ENCODE data around the gene SLX4. TPM values are rescaled to one million over a fixed set of nuclear protein-coding genes. Genes with fewer than 3 reads are reported as not detected.

The SLX4 gene
- total and polyA plus RNA-seq, 2 donors (not counting 3 experiments of a cell fraction or from before 2014, with no cell fraction given) = 2.9 to 8.9 TPM

DNA sequence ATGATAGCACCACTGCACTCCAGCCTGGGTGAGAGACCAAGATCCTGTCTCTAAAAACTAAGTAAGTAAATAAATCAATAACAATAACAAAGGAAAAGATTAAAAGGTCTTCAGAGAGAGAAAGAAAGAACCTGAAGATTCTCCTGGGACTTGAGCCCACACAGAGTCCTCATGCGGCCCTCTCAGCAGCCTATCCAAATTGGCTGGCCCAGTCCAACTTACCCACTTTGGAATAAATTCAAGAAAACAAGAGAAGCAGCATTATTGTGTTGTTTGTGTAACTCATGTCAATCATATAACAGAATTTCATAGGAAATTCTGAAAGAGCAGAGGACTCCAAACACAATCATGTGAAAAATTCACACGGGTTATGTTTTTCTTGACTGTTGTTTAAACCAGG lies 3.8 kb downstream of the SLX4 start:
- dilution Hi-C loops (cut with MboI; ENCODE audit: extremely low pct_ligation_motif_present, low sequenced_read_pairs) = no loop called here
- intact Hi-C loops (cut with micrococcal nuclease) = no loop called here
- DNase-seq (ENCODE audit: low read depth, low spot score) (no peak), FAIRE-seq (no peak)
- Histone ChIP-seq H3K4me3 (replicated peaks in 1 of 3; ENCODE audit: insufficient read depth in 1 of 3, low read depth in 1 of 3, low read length in 3 of 3) (no peak overlapping the region), H3K4me1 (ENCODE audit: control insufficient read depth, extremely low read depth, insufficient read depth, low read length) (peaks cover 8% of the 10 kb centered on the region), H3K27me3 (ENCODE audit: control insufficient read depth in 2 of 2, insufficient read depth in 2 of 2, low read length in 2 of 2) (no peaks in the 10 kb centered on the region), H3K9ac (replicated peaks; ENCODE audit: extremely low read depth, insufficient read depth, low read length) (no peak overlapping the region), H3K4me2 (ENCODE audit: insufficient read depth, low read length) (no peak overlapping the region), H3K9me1 (replicated peaks; ENCODE audit: control insufficient read depth, extremely low read depth, insufficient read depth, low read length) (no peaks in the 10 kb centered on the region), H3K27ac (ENCODE audit: insufficient read depth, low read depth, low read length) (no peak overlapping the region), H3K36me3 (ENCODE audit: control insufficient read depth in 2 of 2, extremely low read depth in 1 of 2, insufficient read depth in 2 of 2, low read length in 2 of 2) (no peaks in the 10 kb centered on the region), H3K79me2 (ENCODE audit: control insufficient read depth, insufficient read depth, low read length) (peaks cover 10% of the 10 kb centered on the region), H3K9me3 (replicated peaks; ENCODE audit: control insufficient read depth, insufficient read depth, low read length) (no peaks in the 10 kb centered on the region), H2AFZ (ENCODE audit: low read depth, low read length) (no peak overlapping the region), H4K20me1 (replicated peaks; ENCODE audit: control insufficient read depth, extremely low read depth, insufficient read depth, low read length) (no peaks in the 10 kb centered on the region)
- BruUV-seq (replicated peaks) = no TSS peak
- no peak for TF ChIP-seq EZH2 (IDR thresholded peaks at IDR 0.05; ENCODE audit: borderline replicate concordance, low read depth, low read length, severe bottlenecking)
- TF ChIP-seq GATA2 (IDR thresholded peaks at IDR 0.05; ENCODE audit: insufficient read depth, insufficient read length, low read depth, low read length) = no peak
- no peak for TF ChIP-seq JUN (IDR thresholded peaks at IDR 0.05; ENCODE audit: borderline replicate concordance, insufficient read depth, insufficient read length, low read depth)
- no peak for TF ChIP-seq MYC (IDR thresholded peaks at IDR 0.05; ENCODE audit: low read depth, low read length)
- TF ChIP-seq, protein P1, sequence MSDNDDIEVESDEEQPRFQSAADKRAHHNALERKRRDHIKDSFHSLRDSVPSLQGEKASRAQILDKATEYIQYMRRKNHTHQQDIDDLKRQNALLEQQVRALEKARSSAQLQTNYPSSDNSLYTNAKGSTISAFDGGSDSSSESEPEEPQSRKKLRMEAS (IDR thresholded peaks at IDR 0.05; ENCODE audit: insufficient read depth, insufficient read length) = no peak
- TF ChIP-seq, protein P2, sequence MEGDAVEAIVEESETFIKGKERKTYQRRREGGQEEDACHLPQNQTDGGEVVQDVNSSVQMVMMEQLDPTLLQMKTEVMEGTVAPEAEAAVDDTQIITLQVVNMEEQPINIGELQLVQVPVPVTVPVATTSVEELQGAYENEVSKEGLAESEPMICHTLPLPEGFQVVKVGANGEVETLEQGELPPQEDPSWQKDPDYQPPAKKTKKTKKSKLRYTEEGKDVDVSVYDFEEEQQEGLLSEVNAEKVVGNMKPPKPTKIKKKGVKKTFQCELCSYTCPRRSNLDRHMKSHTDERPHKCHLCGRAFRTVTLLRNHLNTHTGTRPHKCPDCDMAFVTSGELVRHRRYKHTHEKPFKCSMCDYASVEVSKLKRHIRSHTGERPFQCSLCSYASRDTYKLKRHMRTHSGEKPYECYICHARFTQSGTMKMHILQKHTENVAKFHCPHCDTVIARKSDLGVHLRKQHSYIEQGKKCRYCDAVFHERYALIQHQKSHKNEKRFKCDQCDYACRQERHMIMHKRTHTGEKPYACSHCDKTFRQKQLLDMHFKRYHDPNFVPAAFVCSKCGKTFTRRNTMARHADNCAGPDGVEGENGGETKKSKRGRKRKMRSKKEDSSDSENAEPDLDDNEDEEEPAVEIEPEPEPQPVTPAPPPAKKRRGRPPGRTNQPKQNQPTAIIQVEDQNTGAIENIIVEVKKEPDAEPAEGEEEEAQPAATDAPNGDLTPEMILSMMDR (IDR thresholded peaks at IDR 0.05; ENCODE audit: extremely low read depth in 1 of 2, insufficient read depth in 1 of 2, low read depth in 1 of 2, low read length in 2 of 2) = no peak
- TF ChIP-seq POLR2AphosphoS5 (IDR thresholded peaks at IDR 0.05; ENCODE audit: insufficient read depth, low read depth, low read length) = no peak
- no peak for TF ChIP-seq POLR2A (IDR thresholded peaks at IDR 0.05; ENCODE audit: low read depth, low read length)
- no peak for TF ChIP-seq FOS (IDR thresholded peaks at IDR 0.05; ENCODE audit: borderline replicate concordance, insufficient read depth, low read length)
- CTCF ChIA-PET = interaction anchor here (0.8 kb wide), 1 partner anchor 70 kb away, joined by 3 read pairs; no protein-coding TSS in a partner anchor
- POLR2A ChIA-PET = no interaction called here
